ENCODE data around the gene GHR. TPM values are rescaled to one million over a fixed set of nuclear protein-coding genes. Genes with fewer than 3 reads are reported as not detected.

Gene GHR
- total RNA-seq, 1 donor from 2014 or later = 6.4 TPM

DNA sequence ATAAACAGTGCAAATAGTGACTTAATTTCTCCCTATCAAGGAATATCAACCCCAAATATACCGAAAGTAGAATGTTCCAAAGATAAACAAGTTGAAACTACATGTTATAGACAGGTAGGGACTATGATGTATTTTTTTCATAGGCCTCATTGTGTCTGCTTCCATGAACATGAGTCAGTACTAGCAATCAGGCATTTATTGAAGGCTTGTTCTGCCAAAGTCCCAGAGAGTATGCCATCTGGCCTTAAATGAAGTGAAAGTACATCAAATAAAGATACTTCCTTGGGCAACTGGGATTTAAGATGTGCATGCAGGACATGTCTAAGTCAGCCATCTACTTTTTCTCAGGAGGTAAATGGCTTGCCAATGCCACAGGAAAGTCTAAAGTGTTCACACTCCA, 6.5 kb downstream of the GHR start:
- peak overlapping the region in 1 of 2 donors; percentile 17 for H3K27ac ChIP-seq
- H3K36me3 ChIP-seq = no peaks in the 10 kb centered on the region
- peaks cover 0 to 13% of the 10 kb centered on the region in 2 donors for H3K4me1 ChIP-seq
- TF ChIP-seq, protein P1, sequence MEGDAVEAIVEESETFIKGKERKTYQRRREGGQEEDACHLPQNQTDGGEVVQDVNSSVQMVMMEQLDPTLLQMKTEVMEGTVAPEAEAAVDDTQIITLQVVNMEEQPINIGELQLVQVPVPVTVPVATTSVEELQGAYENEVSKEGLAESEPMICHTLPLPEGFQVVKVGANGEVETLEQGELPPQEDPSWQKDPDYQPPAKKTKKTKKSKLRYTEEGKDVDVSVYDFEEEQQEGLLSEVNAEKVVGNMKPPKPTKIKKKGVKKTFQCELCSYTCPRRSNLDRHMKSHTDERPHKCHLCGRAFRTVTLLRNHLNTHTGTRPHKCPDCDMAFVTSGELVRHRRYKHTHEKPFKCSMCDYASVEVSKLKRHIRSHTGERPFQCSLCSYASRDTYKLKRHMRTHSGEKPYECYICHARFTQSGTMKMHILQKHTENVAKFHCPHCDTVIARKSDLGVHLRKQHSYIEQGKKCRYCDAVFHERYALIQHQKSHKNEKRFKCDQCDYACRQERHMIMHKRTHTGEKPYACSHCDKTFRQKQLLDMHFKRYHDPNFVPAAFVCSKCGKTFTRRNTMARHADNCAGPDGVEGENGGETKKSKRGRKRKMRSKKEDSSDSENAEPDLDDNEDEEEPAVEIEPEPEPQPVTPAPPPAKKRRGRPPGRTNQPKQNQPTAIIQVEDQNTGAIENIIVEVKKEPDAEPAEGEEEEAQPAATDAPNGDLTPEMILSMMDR (IDR thresholded peaks at IDR 0.05) = no peak
- intact Hi-C loops (cut with DNase I) = no loop called here
- no peaks in the 10 kb centered on the region for H3K27me3 ChIP-seq
- no peak overlapping the region for H3K4me3 ChIP-seq
- no peaks in the 10 kb centered on the region for H3K9me3 ChIP-seq
- no peak for DNase-seq (ENCODE audit: low spot score in 2 of 2)

DNA sequence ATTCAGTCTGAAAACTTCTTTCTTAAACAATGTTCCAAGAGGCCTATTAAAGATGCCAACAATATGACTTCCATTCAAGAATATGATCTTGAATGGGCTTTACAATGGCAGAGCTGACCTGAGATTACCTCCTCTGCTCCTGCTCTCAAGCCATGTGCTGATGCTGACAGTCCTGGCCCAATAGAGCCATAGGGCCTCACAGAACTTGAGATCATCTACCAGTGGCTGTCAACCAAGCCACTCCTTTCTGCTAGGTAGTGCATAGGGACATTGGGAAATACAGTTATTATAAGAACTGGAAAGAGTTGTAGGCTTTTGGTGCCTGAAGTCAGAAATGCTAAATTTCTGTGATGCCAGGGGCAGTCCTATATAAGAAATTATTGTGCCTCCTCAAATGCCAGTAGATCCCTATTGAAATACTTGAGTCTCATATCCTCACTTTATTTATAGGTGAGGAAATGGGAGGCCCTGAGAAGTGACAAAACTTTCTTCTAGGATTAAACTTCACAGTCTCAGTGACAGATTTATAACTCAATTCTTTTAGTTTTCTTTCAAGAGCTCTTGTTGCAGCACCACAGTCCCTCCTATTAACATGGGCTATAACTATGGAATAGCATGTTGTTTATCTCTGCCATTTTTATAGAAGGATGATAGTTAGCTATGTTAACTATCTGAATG, 10.9 kb downstream of the GHR start:
- Histone ChIP-seq H3K27ac (no peak overlapping the region), H3K27me3 (no peaks in the 10 kb centered on the region), H3K4me1 (peaks cover 0 to 9% of the 10 kb centered on the region in 2 donors), H3K36me3 (no peaks in the 10 kb centered on the region), H3K9me3 (no peaks in the 10 kb centered on the region), H3K4me3 (no peak overlapping the region)
- intact Hi-C loops (cut with DNase I) = no loop called here
- DNase-seq (ENCODE audit: low spot score in 2 of 2) = no peak
- TF ChIP-seq, protein P1 (IDR thresholded peaks at IDR 0.05) = no peak

DNA sequence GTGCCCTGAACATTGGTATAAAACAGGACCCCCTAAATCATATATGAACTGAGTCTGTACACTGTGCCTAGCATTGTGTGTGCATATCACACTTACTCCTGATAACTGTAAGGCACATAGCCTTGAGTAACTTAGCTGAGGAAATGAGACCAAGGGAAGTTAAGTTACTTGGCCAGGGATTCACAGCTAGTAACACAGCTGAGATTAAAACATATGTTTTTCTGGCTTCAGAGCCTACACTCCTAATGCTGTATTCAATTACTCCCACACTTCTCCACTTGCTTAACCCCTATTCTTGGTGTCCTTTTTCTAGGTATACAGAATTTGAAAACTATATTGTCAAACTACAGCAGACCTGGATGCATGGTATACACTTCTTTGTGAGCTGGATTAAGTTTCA, 12.8 kb downstream of the GHR start:
- H3K4me3 ChIP-seq = no peak overlapping the region
- H3K36me3 ChIP-seq = no peaks in the 10 kb centered on the region
- no peak overlapping the region for H3K27ac ChIP-seq
- intact Hi-C loops (cut with DNase I) = no loop called here
- TF ChIP-seq, protein P1 (IDR thresholded peaks at IDR 0.05) = no peak
- DNase-seq (ENCODE audit: low spot score in 2 of 2) = no peak
- H3K4me1 ChIP-seq = peaks cover 0 to 2% of the 10 kb centered on the region in 2 donors
- H3K27me3 ChIP-seq = no peaks in the 10 kb centered on the region
- H3K9me3 ChIP-seq = no peaks in the 10 kb centered on the region

DNA sequence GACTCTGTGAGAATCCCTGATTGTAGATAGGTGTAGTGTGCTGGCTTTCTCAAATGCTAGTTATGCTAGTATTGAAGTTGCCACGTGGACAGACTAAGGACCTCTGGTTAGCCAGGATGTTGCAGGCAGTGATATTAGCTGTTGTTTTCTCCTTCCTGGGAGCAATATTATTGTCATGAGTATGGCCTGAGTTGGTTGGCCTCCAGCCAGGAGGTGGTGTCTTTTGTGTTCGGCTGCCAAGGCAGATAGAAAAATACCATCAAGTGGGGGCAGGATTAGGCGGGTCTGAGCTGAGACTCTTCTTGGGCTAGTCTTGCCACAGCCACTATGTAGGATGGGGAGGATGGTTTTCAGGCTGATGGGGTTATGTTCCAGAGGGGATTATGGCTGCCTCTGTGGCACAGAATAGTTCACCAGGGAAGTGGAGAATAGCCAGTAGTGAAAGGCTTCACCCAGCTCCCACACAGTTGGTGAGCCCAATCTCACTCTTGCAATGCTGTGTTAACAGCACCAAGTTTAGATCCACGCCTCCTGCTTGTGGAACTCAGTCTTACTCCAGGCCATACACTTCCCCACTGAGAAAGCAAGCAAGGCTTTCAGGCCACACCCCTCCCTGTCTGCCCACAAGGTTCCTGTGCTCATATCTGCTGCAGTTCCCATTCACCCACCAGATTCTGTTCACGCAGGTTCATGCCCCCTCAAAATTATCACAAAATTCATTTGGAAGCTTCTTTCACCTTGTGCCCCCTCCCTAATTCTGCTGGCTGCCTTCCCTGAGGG, 31.2 kb downstream of the GHR start:
- H3K36me3 ChIP-seq = no peaks in the 10 kb centered on the region
- H3K27me3 ChIP-seq = no peaks in the 10 kb centered on the region
- no peak overlapping the region for H3K4me3 ChIP-seq
- intact Hi-C loops (cut with DNase I) = no loop called here
- TF ChIP-seq, protein P1 (IDR thresholded peaks at IDR 0.05) = no peak
- DNase-seq (ENCODE audit: low spot score in 2 of 2) = no peak
- no peak overlapping the region for H3K27ac ChIP-seq
- H3K9me3 ChIP-seq = peaks cover 0 to 8% of the 10 kb centered on the region in 2 donors
- H3K4me1 ChIP-seq = no peaks in the 10 kb centered on the region

DNA sequence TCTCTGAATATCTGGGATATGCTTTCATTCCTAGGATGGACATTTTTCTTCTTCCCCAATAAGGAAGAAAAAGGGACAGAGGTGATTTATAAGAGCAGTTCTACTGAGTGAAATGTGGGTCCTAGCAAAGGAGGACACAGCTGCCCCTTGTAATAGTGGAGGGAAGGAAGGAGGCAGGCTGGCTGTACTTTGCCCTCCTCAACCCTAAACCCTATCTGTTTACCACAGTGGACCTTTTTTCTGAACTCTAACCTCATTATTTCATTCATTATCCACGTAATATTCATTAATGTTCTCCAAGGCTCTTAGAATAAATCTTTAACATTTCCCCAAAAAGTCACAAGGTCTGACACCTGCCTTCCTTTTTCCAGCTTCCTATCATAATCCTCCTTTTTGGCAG, 37.8 kb downstream of the GHR start:
- Histone ChIP-seq H3K27ac (no peak overlapping the region), H3K27me3 (no peaks in the 10 kb centered on the region), H3K4me1 (no peaks in the 10 kb centered on the region), H3K36me3 (no peaks in the 10 kb centered on the region), H3K9me3 (no peaks in the 10 kb centered on the region), H3K4me3 (no peak overlapping the region)
- intact Hi-C loops (cut with DNase I) = no loop called here
- DNase-seq (ENCODE audit: low spot score in 2 of 2) = no peak
- TF ChIP-seq, protein P1 (IDR thresholded peaks at IDR 0.05) = no peak

All from ascending aorta (tissue), 2 donors.